CD14-positive monocyte (primary cell): ENCODE data around the gene ZFHX3. TPM values are rescaled to one million over a fixed set of nuclear protein-coding genes. Genes with fewer than 3 reads are reported as not detected.

Experiments used
- DNase-seq, 3 donors: peaks; one replicate each; pipeline ENCODE4 v3.0.0-alpha.2; 2011 to 2022
- H2AFZ ChIP-seq: 2 replicates; pipeline ENCODE4 v1.6.0; 2012; ENCODE audit warnings: mild to moderate bottlenecking, low read depth, low read length, inconsistent platforms; ENCODE audit not compliant: insufficient read depth, poor library complexity, severe bottlenecking
- H3K27ac ChIP-seq, 2 donors: 1 replicate in 1 of 2; 2 replicates in 1 of 2; pipeline ENCODE4 v1.5.1; 2012 to 2013; ENCODE audit warnings: low read length in 2 of 2, control low read depth in 1 of 2, inconsistent platforms in 1 of 2, low read depth in 1 of 2, mild to moderate bottlenecking in 1 of 2
- H3K27me3 ChIP-seq, 2 donors: one replicate each; pipeline versions ENCODE4 v1.6.0 to v1.6.1; 2011 to 2013; ENCODE audit warnings: low read length in 2 of 2; ENCODE audit not compliant: control insufficient read depth in 2 of 2, insufficient read depth in 2 of 2
- H3K36me3 ChIP-seq, 2 donors: replicated peaks in 1 of 2; 1 replicate in 1 of 2; 2 replicates in 1 of 2; pipeline versions ENCODE4 v1.5.1 to v1.6.1; 2012 to 2013; ENCODE audit warnings: low read length in 2 of 2, control low read depth in 1 of 2, inconsistent platforms in 1 of 2, mild to moderate bottlenecking in 1 of 2; ENCODE audit not compliant: insufficient read depth in 2 of 2, control insufficient read depth in 1 of 2
- H3K4me1 ChIP-seq, 2 donors: 1 replicate in 1 of 2; 2 replicates in 1 of 2; pipeline versions ENCODE4 v1.5.1 to v1.6.1; 2012 to 2013; ENCODE audit warnings: low read length in 2 of 2, control low read depth in 1 of 2, inconsistent platforms in 1 of 2, mild to moderate bottlenecking in 1 of 2, moderate library complexity in 1 of 2; ENCODE audit not compliant: insufficient read depth in 2 of 2, control insufficient read depth in 1 of 2
- H3K4me2 ChIP-seq: replicated peaks from 2 replicates; pipeline ENCODE3; 2012; ENCODE audit warnings: low read length, moderate library complexity, mild to moderate bottlenecking; ENCODE audit not compliant: poor library complexity, severe bottlenecking; ENCODE audit errors: extremely low read depth
- H3K4me3 ChIP-seq, 3 experiments: fragments of 200-600 bp in 1 of 3; sonication (generic) in 1 of 3; replicated peaks in 1 of 3; 1 replicate in 2 of 3; 2 replicates in 1 of 3; pipeline ENCODE4 v1.5.1; 2011 to 2013; ENCODE audit warnings: low read length in 3 of 3, mild to moderate bottlenecking in 3 of 3, control low read depth in 2 of 3, low read depth in 2 of 3, inconsistent platforms in 1 of 3, moderate library complexity in 1 of 3
- H3K79me2 ChIP-seq: 2 replicates; pipeline ENCODE4 v1.6.0; 2012; ENCODE audit warnings: mild to moderate bottlenecking, control low read depth, inconsistent platforms, low read length, moderate library complexity; ENCODE audit not compliant: insufficient read depth
- H3K9ac ChIP-seq: 2 replicates; pipeline ENCODE4 v1.6.0; 2017; ENCODE audit warnings: low read length, mild to moderate bottlenecking; ENCODE audit not compliant: insufficient read depth, poor library complexity, severe bottlenecking
- H3K9me3 ChIP-seq, 2 donors: replicated peaks in 1 of 2; 1 replicate in 1 of 2; 2 replicates in 1 of 2; pipeline versions ENCODE4 v1.5.1 to v1.6.1; 2012 to 2013; ENCODE audit warnings: low read length in 2 of 2, control low read depth in 1 of 2; ENCODE audit not compliant: control insufficient read depth in 1 of 2, insufficient read depth in 1 of 2
- H4K20me1 ChIP-seq: 2 replicates; pipeline ENCODE4 v1.6.0; 2012; ENCODE audit warnings: mild to moderate bottlenecking, low read length, control low read depth, moderate library complexity; ENCODE audit not compliant: insufficient read depth
- H3K27ac Mint-ChIP-seq, 7 donors: one replicate each; pipeline ENCODE4 v1.8.0; 2020; ENCODE audit warnings: mild to moderate bottlenecking in 7 of 7, mixed read lengths in 7 of 7, moderate library complexity in 6 of 7, inconsistent platforms in 2 of 7
- H3K27me3 Mint-ChIP-seq, 3 donors: one replicate each; pipeline ENCODE4 v1.8.0; 2021 to 2022; ENCODE audit warnings: low read depth in 3 of 3, mild to moderate bottlenecking in 3 of 3, mixed read lengths in 3 of 3, moderate library complexity in 3 of 3, inconsistent platforms in 1 of 3
- H3K36me3 Mint-ChIP-seq, 2 donors: one replicate each; pipeline ENCODE4 v1.8.0; 2020; ENCODE audit warnings: mixed read lengths in 2 of 2, inconsistent platforms in 1 of 2, mild to moderate bottlenecking in 1 of 2
- H3K4me1 Mint-ChIP-seq: one replicate; pipeline ENCODE4 v1.8.0; 2020; ENCODE audit warnings: mild to moderate bottlenecking, mixed read lengths
- H3K4me3 Mint-ChIP-seq, 2 donors: one replicate each; pipeline ENCODE4 v1.8.0; 2020; ENCODE audit warnings: mild to moderate bottlenecking in 2 of 2, mixed read lengths in 2 of 2, moderate library complexity in 1 of 2
- H3K9me3 Mint-ChIP-seq, 7 donors: one replicate each; pipeline ENCODE4 v1.8.0; 2020 to 2022; ENCODE audit warnings: mixed read lengths in 7 of 7, mild to moderate bottlenecking in 6 of 7, moderate library complexity in 6 of 7, inconsistent platforms in 2 of 7
- CTCF ChIP-seq: fragments of 200-600 bp; IDR thresholded peaks from one replicate; pipeline ENCODE4 v1.8.0; 2022; ENCODE audit warnings: antibody characterized with exemption, mild to moderate bottlenecking
- WGBS: methylation state at CpG from one replicate; pipeline ENCODE4 v1.1.5; 2013; ENCODE audit warnings: missing lambda C conversion rate; ENCODE audit not compliant: insufficient coverage; 5-methylcytosine and 5-hydroxymethylcytosine counted together
- intact Hi-C, 2 donors: fragments of 100-400 bp; cut with micrococcal nuclease; formaldehyde crosslinking; loops; one replicate each; pipeline versions ENCODE4 v1.15.0 to v1.15.1; 2023
- polyA plus RNA-seq, 3 donors: library from polyadenylated mRNA; depleted of rRNA in 1 of 3; unstranded in 2 of 3; stranded (reverse) in 1 of 3; fragments of 300-500 nt in 2 of 3; fragments of >200 nt in 1 of 3; fragmentation: Illumina TruSeq in 2 of 3; gene quantifications; 1 replicate in 2 of 3; 2 replicates in 1 of 3; pipeline ENCODE4 v1.2.3, GENCODE V29; 2012 to 2021

ZFHX3 gene
- polyA plus RNA-seq, 3 donors: 0.42 to 4.2 (median 0.43) TPM

- H3K9me3 Mint-ChIP-seq: no peaks in the 10 kb centered on the region
- Histone ChIP-seq H3K27ac (no peak overlapping the region), H3K27me3 (no peaks in the 10 kb centered on the region), H3K4me1 (peaks cover 5 to 14% of the 10 kb centered on the region in 2 donors), H3K9ac (no peak overlapping the region), H3K4me2 (no peak overlapping the region), H3K36me3 (no peaks in the 10 kb centered on the region), H3K9me3 (no peaks in the 10 kb centered on the region), H3K79me2 (no peaks in the 10 kb centered on the region), H2AFZ (peak overlapping the region; percentile 63), H3K4me3 (no peak overlapping the region), H4K20me1 (no peaks in the 10 kb centered on the region)
- no peaks in the 10 kb centered on the region for H3K36me3 Mint-ChIP-seq
- peak overlapping the region in 1 of 2 donors; percentile 39 for H3K4me3 Mint-ChIP-seq
- 47% methylated on average over 5 of the region's 9 CpGs for WGBS
- peak in 1 of 3 donors; percentile 32 for DNase-seq
- peaks cover 2 to 7% (median 5%) of the 10 kb centered on the region in 3 donors for H3K27me3 Mint-ChIP-seq
- H3K27ac Mint-ChIP-seq: peak overlapping the region in 1 of 7 donors; percentile 24
- peaks cover 12% of the 10 kb centered on the region for H3K4me1 Mint-ChIP-seq
- no peak for TF ChIP-seq CTCF
- intact Hi-C loops: no loop called here
These were observed 48.0 kb upstream of the ZFHX3 start for GRCh38 chr16:73095885-73096421.

DNA sequence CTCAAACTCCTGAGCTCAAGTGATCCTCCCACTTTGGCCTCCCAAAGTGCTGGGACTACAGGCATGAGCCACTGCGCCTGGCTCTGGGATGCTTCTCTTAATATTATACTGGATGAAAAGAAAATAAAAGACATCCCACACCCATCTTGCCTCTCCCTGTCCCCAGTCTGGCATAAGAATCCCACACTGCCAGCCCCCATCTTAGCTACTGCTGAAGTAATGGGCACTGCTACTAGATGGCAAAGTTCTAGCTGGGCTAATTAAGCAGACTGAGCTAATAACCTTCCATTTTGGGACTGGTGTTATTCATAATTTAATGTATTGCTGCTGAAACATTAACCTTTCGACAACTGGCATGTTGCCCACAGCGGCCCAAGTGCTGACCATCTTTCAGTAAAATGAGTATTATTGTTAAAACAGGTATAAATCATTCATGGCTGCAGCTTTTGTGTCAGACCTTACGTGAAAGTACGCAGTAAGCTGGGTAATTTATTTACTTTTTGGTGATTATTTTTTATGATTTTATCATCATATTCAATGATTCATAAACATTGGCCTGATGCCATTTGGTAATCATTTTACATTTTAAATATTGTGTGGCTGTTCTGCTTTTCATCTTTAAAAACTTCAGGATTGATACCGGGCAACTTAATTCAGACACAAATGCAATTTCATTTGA is 47.4 kb upstream of the ZFHX3 start:
- no CpG with 5 or more reads among the region's 6 CpGs for WGBS
- no peak overlapping the region for H3K4me3 ChIP-seq
- no peak overlapping the region for H3K27ac Mint-ChIP-seq
- no peaks in the 10 kb centered on the region for H4K20me1 ChIP-seq
- H3K9me3 ChIP-seq: no peaks in the 10 kb centered on the region
- no peak overlapping the region for H3K4me2 ChIP-seq
- no peak for TF ChIP-seq CTCF
- no peaks in the 10 kb centered on the region for H3K27me3 ChIP-seq
- no peak overlapping the region for H3K27ac ChIP-seq
- H3K9ac ChIP-seq: no peak overlapping the region
- no peak overlapping the region for H3K4me3 Mint-ChIP-seq
- H3K36me3 ChIP-seq: no peaks in the 10 kb centered on the region
- H3K4me1 Mint-ChIP-seq: peaks cover 12% of the 10 kb centered on the region
- H3K27me3 Mint-ChIP-seq: peaks cover 2 to 7% (median 3%) of the 10 kb centered on the region in 3 donors
- no peaks in the 10 kb centered on the region for H3K9me3 Mint-ChIP-seq
- DNase-seq: no peak
- intact Hi-C loops: no loop called here
- peaks cover 5 to 14% of the 10 kb centered on the region in 2 donors for H3K4me1 ChIP-seq
- H3K79me2 ChIP-seq: no peaks in the 10 kb centered on the region
- H2AFZ ChIP-seq: no peak overlapping the region
- no peaks in the 10 kb centered on the region for H3K36me3 Mint-ChIP-seq
